ENCODE data around the gene PSMB3. TPM values are rescaled to one million over a fixed set of nuclear protein-coding genes. Genes with fewer than 3 reads are reported as not detected.

PSMB3 gene
- total and polyA plus RNA-seq, 2 donors (not counting 1 experiment from before 2014, with no cell fraction given) = 210 to 299 TPM

- peaks cover 16% of the 10 kb centered on the region for H3K36me3 ChIP-seq (ENCODE audit: control insufficient read depth, insufficient read depth, low read length)
Measured at GRCh38 chr17:38768417-38768816, 15.9 kb downstream of the PSMB3 start.

GRCh38 chr17:38773258-38773657 lies 20.7 kb downstream of the PSMB3 start:
- Histone ChIP-seq H3K36me3 (ENCODE audit: control insufficient read depth, insufficient read depth, low read length) (peaks cover 20% of the 10 kb centered on the region), H3K4me1 (ENCODE audit: control insufficient read depth, extremely low read depth, insufficient read depth, low read length) (no peaks in the 10 kb centered on the region), H3K27me3 (ENCODE audit: control insufficient read depth, insufficient read depth, low read length) (no peaks in the 10 kb centered on the region), H2AFZ (ENCODE audit: low read length) (no peak overlapping the region), H4K20me1 (ENCODE audit: control insufficient read depth, extremely low read depth, insufficient read depth, low read length) (no peaks in the 10 kb centered on the region), H3K9me3 (ENCODE audit: control insufficient read depth, insufficient read depth, low read depth, low read length) (no peaks in the 10 kb centered on the region), H3K9ac (ENCODE audit: insufficient read depth, low read length) (no peak overlapping the region), H3K4me3 (replicated peaks in 1 of 4; ENCODE audit: control extremely low read depth in 1 of 4, insufficient read depth in 1 of 4, low read depth in 3 of 4, low read length in 4 of 4) (no peak overlapping the region), H3K79me2 (ENCODE audit: control insufficient read depth, insufficient read depth, low read length) (no peaks in the 10 kb centered on the region), H3K4me2 (ENCODE audit: extremely low read depth, insufficient read depth, low read length) (no peak overlapping the region), H3K27ac (ENCODE audit: insufficient read depth, low read length) (no peak overlapping the region)
- no peak for DNase-seq (ENCODE audit: low read depth in 2 of 2)
- TF ChIP-seq, protein P1, sequence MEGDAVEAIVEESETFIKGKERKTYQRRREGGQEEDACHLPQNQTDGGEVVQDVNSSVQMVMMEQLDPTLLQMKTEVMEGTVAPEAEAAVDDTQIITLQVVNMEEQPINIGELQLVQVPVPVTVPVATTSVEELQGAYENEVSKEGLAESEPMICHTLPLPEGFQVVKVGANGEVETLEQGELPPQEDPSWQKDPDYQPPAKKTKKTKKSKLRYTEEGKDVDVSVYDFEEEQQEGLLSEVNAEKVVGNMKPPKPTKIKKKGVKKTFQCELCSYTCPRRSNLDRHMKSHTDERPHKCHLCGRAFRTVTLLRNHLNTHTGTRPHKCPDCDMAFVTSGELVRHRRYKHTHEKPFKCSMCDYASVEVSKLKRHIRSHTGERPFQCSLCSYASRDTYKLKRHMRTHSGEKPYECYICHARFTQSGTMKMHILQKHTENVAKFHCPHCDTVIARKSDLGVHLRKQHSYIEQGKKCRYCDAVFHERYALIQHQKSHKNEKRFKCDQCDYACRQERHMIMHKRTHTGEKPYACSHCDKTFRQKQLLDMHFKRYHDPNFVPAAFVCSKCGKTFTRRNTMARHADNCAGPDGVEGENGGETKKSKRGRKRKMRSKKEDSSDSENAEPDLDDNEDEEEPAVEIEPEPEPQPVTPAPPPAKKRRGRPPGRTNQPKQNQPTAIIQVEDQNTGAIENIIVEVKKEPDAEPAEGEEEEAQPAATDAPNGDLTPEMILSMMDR (conservative IDR thresholded peaks at IDR 0.05 in 1 of 2, IDR thresholded peaks at IDR 0.05 in 1 of 2; ENCODE audit: low read depth in 1 of 2, low read length in 2 of 2) = no peak
- TF ChIP-seq EZH2 (IDR thresholded peaks at IDR 0.05; ENCODE audit: low read length, missing control alignments) = no peak

More at GRCh38 chr17:38768417-38768816, 15.9 kb downstream of the PSMB3 start:
- H4K20me1 ChIP-seq (ENCODE audit: control insufficient read depth, extremely low read depth, insufficient read depth, low read length) = no peaks in the 10 kb centered on the region
- H3K9ac ChIP-seq (ENCODE audit: insufficient read depth, low read length) = no peak overlapping the region
- TF ChIP-seq EZH2 (IDR thresholded peaks at IDR 0.05; ENCODE audit: low read length, missing control alignments) = no peak
- TF ChIP-seq, protein P1 (conservative IDR thresholded peaks at IDR 0.05 in 1 of 2, IDR thresholded peaks at IDR 0.05 in 1 of 2; ENCODE audit: low read depth in 1 of 2, low read length in 2 of 2) = no peak
- no peak overlapping the region for H3K4me2 ChIP-seq (ENCODE audit: extremely low read depth, insufficient read depth, low read length)
- H3K27ac ChIP-seq (ENCODE audit: insufficient read depth, low read length) = no peak overlapping the region
- H2AFZ ChIP-seq (ENCODE audit: low read length) = no peak overlapping the region
- no peaks in the 10 kb centered on the region for H3K79me2 ChIP-seq (ENCODE audit: control insufficient read depth, insufficient read depth, low read length)
- H3K4me1 ChIP-seq (ENCODE audit: control insufficient read depth, extremely low read depth, insufficient read depth, low read length) = no peaks in the 10 kb centered on the region
- no peak overlapping the region for H3K4me3 ChIP-seq (replicated peaks in 1 of 4; ENCODE audit: control extremely low read depth in 1 of 4, insufficient read depth in 1 of 4, low read depth in 3 of 4, low read length in 4 of 4)
- H3K27me3 ChIP-seq (ENCODE audit: control insufficient read depth, insufficient read depth, low read length) = no peaks in the 10 kb centered on the region
- DNase-seq (ENCODE audit: low read depth in 2 of 2) = no peak
- no peaks in the 10 kb centered on the region for H3K9me3 ChIP-seq (ENCODE audit: control insufficient read depth, insufficient read depth, low read depth, low read length)

GRCh38 chr17:38777641-38778250 lies 25.2 kb downstream of the PSMB3 start:
- H3K9me3 ChIP-seq (ENCODE audit: control insufficient read depth, insufficient read depth, low read depth, low read length) = no peaks in the 10 kb centered on the region
- H3K9ac ChIP-seq (ENCODE audit: insufficient read depth, low read length) = no peak overlapping the region
- H3K27me3 ChIP-seq (ENCODE audit: control insufficient read depth, insufficient read depth, low read length) = no peaks in the 10 kb centered on the region
- H3K79me2 ChIP-seq (ENCODE audit: control insufficient read depth, insufficient read depth, low read length) = no peaks in the 10 kb centered on the region
- H3K36me3 ChIP-seq (ENCODE audit: control insufficient read depth, insufficient read depth, low read length) = peaks cover 29% of the 10 kb centered on the region
- no peak overlapping the region for H3K27ac ChIP-seq (ENCODE audit: insufficient read depth, low read length)
- H3K4me2 ChIP-seq (ENCODE audit: extremely low read depth, insufficient read depth, low read length) = no peak overlapping the region
- TF ChIP-seq, protein P1 (conservative IDR thresholded peaks at IDR 0.05 in 1 of 2, IDR thresholded peaks at IDR 0.05 in 1 of 2; ENCODE audit: low read depth in 1 of 2, low read length in 2 of 2) = no peak
- no peak for TF ChIP-seq EZH2 (IDR thresholded peaks at IDR 0.05; ENCODE audit: low read length, missing control alignments)
- DNase-seq (ENCODE audit: low read depth in 2 of 2) = no peak
- no peak overlapping the region for H2AFZ ChIP-seq (ENCODE audit: low read length)
- H3K4me3 ChIP-seq (replicated peaks in 1 of 4; ENCODE audit: control extremely low read depth in 1 of 4, insufficient read depth in 1 of 4, low read depth in 3 of 4, low read length in 4 of 4) = no peak overlapping the region
- no peaks in the 10 kb centered on the region for H4K20me1 ChIP-seq (ENCODE audit: control insufficient read depth, extremely low read depth, insufficient read depth, low read length)
- H3K4me1 ChIP-seq (ENCODE audit: control insufficient read depth, extremely low read depth, insufficient read depth, low read length) = no peaks in the 10 kb centered on the region

Data from fibroblast of lung (primary cell).